ENCODE measurements around the gene SP7.
A peak's percentile ranks its signal among the peaks of the same experiment; 100 is the strongest.
"Not testable (repeated sequence)": the region's sequence is repeated elsewhere in the genome, so short reads cannot be mapped to it uniquely, and the experiment has no call there.

The SP7 gene

DNA sequence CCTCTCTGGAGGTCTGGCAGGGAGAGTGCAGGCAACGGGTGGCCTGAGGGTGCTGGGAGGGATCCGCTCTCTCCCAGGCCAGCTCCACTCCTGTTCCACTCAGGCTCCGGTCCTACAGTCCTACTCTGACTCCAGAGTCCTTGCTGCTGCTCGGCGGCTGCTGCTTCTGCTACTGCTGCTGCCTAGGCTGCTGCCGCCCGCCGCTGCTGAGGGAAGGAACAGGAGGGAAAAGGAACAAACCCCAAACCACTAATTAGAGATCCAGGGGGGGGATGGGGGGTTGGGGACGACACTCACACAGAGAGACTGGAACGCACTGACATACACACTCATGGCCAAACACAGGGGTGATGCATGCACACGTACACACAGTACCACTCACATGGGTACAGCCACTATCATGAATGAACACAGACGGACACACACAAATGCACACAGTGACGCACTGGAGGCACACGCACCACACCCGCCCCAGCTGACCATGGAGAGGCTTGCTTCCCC is at the start of gene SP7:
SP7 (minus strand) TSS at position 174 of the 501 bp plus-strand sequence. CDS start 708 bp downstream, outside the sequence.
- no peak for DNase-seq (ENCODE audit: low read depth)

DNA sequence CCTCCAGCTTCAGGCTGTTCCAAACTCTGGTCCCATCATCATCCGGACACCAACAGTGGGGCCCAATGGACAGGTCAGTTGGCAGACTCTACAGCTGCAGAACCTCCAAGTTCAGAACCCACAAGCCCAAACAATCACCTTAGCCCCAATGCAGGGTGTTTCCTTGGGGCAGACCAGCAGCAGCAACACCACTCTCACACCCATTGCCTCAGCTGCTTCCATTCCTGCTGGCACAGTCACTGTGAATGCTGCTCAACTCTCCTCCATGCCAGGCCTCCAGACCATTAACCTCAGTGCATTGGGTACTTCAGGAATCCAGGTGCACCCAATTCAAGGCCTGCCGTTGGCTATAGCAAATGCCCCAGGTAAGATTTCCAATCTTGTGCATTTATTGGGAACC is 47.1 kb upstream of the SP7 start:
- no peak for DNase-seq (ENCODE audit: low read depth)

DNA sequence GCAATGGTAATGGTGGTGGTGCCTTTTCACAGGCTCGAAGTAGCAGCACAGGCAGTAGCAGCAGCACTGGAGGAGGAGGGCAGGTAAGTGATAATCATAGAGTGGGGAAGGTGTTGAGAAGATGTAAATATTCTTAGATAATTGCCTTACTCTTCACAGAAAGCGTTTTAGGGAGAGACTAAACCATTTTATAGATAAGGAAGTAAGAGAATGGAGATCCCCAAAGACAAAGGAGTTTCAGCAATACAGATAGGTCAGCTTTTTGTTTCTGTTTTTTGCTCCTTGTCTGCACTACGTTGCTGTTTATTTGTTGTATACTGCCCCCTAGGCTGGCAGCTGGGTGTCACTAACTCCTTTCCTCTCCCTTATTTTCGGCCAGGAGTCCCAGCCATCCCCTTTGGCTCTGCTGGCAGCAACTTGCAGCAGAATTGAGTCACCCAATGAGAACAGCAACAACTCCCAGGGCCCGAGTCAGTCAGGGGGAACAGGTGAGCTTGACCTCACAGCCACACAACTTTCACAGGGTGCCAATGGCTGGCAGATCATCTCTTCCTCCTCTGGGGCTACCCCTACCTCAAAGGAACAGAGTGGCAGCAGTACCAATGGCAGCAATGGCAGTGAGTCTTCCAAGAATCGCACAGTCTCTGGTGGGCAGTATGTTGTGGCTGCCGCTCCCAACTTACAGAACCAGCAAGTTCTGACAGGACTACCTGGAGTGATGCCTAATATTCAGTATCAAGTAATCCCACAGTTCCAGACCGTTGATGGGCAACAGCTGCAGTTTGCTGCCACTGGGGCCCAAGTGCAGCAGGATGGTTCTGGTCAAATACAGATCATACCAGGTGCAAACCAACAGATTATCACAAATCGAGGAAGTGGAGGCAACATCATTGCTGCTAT is 45.8 kb upstream of the SP7 start:
- no peak for DNase-seq (ENCODE audit: low read depth)

DNA sequence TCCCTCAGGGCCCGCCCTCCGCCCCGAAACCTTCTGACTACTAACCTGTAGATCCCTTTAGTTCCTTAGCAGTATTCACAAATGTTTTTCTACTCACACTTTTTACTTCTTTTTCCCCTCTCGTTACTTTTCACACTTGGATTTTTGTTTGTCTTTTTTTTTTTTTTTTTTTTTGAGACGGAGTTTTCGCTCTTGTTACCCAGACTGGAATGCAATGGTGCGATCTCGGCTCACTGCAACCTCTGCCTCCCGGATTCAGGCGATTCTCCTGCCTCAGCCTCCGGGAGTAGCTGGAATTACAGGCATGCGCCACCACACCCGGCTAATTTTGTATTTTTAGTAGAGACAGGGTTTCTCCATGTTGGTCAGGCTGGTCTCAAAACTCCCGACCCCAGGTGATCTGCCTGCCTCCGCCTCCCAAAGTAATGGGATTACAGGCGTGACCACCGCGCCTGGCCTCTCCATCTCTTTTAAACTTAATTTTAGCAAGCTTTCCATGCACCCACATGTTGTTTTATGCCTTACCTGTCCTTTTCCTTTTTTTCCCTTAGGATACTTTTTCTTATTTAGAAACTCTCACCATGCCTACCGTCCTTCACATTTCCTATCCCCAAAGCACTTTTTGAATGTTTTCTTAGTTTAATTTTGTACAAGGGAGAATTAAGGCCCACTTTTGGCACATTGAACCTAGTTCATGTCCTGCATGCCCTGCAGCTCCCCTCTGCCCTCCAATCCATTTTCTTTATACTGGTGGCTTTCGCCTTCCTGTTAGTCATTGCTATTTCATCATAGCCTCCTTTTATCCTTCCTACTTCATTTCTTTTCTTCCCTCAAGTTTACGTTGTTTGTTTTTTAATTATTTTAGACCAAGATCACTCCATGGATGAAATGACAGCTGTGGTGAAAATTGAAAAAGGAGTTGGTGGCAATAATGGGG is 44.9 kb upstream of the SP7 start:
- no peak for DNase-seq (ENCODE audit: low read depth)

DNA sequence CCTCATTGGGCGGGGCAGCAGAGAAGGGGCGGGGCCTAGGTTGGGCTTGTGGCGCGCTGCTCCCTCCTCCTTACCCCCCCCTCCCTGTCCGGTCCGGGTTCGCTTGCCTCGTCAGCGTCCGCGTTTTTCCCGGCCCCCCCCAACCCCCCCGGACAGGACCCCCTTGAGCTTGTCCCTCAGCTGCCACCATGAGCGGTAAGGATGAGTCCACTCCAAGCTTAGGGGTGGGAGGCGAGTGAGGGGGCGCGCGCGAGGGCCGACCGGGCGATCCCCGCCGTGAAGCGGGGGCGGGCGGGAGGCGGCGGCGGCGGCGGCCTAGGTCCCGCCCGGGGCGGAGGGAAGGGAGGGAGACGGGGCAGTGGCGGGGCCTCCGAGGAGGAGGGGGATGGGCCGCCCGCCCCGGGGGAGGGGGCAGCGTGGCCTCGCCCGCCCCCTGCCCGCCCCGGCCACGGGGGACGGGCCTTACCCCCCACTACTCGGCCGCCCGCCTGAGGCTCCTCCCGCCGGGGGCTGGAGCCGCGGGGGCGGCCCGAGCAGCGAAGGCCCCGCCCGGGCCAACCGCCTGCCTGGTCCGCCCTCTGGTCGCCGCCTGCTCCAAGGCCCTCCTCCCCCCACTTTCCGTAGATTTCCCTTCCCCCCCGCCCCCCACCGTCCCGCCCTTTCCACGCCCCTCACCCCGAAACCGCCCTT is 44.1 kb upstream of the SP7 start, which contains the start of gene SP1:
SP1 (plus strand) TSS at position 73 of the 690 bp plus-strand sequence; CDS start at position 189, 116 bp downstream.
- peak; percentile 78 for DNase-seq (ENCODE audit: low read depth)

DNA sequence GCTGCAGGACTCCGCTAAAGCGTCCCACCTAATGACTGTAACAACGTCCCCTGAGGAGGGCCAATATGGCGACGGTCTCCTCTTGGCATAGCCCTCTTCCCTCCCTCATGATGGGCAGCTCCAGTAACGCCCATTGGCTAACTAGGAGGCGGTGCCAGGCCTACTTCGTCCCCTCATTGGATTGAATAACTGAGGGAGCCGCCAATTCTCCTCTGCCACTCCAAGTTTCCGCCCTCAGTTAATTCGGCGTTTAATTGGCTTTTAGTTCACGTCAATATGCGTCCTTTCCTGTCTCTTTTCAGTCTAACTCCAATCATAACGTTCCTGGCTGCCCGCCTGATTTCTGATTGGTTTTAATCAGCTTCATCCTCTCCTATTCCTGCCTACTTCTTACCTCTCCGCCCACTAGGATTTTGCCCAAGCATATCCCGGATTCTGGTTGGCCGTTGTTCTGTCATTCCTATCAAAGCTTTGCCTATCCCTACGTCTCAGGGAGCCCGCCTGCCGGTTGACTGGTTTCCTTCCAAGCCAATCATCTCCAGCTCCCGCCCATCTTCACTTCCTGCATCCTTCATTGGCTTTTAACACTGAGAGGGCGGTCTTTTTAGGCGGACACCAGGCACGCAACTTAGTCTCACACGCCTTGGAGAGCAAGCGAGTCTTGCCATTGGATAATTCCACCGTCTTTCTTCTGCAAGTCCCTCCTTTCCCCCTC is 43.4 kb upstream of the SP7 start:
- peak; percentile 99 for DNase-seq (ENCODE audit: low read depth)

DNA sequence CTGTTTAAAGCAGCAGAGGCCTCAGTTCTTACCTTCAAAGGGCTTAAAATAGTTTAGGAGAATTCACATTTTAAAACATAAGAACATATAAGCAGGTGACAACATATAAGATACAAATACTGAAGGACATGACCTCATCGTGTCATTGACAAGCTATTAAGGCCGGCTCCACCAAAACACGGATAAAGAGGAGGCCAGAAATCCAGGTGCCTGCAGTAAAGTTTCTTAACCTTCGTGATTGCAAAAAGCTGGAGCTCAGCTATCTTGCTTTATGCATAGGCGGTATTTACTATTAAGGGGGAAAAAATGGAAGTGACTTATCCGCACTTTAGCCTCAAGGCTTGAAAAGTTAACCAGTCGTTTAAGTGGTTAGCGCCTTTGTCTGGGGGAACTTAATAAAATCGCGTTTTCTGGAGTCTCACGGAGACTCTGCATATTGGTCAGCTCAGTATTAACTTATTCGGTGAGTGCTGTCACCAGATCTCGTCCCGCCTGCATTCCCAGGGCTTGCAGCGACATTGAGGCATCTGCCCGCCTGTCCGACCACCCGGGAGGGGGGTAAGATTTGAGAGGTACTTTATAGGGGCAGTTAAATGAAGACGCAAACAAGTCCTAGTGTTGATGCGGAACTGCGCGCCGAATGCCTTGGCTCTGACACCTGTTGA is 42.7 kb upstream of the SP7 start:
- no peak for DNase-seq (ENCODE audit: low read depth)

DNA sequence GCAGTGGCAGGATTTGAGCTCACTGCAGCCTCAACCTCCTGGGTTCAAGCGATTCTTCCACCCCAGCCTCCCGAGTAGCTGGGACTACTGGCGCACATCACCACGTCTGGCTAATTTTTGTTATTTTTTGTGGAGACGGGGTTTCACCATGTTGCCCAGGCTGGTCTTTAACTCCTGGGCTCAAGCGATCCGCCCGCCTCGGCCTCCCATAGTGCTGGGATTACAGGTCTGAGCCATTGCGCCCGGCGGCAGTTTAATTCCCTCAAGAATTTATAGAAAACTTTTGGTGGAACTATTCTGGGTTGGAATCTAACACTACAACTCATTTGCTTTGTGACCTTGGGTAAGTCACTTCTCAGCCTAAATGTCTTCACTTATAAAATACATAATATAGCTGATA is 42.1 kb upstream of the SP7 start:
- no peak for DNase-seq (ENCODE audit: low read depth)

DNA sequence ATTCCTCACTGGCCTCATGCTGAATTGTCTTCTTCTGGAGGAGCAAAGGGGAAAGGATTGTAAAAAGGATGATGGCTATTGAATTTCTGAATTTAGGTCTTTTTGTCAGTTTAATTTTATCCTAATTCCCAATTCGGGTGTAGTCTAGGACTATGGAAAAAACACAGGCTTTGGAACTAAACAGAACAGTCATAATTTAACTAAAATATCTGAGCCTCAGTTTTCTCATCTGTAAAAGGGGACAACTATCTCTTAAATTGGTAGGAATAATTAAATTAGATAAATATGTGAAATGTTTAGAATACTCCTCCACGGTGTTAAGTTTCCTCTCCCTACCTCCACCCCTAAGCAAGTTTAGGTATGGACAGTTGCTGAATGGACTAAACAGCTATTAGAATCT is 40.6 kb upstream of the SP7 start:
- DNase-seq (ENCODE audit: low read depth): no peak

DNA sequence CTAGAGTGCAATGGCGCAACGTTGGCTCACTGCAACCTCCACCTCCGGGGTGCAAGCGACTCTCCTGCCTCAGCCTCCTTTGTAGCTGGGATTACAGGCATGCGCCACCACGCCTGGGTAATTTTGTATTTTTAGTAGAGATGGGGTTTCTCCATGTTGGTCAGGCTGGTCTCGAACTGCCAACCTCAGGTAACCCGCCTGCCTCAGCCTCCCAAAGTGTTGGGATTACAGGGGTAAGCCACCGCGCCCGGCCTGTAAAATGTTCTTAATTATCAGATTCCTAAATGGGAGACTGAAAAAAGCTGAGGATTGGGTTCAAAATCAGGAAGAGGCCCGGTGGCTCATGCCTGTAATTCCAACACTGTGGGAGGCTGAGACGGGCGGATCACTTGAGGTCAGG is 38.1 kb upstream of the SP7 start:
- not testable (repeated sequence) for DNase-seq (ENCODE audit: low read depth)

DNA sequence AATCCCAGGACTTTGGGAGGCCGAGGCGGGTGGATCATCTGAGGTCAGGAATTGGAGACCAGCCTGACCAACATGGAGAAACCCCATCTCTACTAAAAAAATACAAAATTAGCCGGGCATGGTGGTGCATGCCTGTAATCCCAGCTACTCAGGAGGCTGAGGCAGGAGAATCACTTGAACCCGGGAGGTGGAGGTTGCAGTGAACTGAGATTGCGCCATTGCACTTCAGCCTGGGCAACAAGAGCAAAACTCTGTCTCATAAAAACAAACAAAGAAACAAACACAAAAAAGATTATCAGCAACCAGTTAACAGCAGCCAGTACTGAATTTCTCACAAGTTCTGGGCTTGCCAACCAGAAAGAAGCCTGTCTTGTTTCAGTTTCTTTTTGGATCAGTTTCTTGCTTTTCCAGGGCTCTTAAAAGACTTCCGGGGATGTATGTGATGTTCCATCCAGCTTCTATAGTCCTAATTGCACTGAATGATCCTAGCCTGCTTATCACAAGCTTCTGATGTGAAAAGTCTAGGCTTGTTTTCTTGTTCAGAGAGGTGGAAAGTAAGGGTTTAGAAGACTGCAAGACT is 37.5 kb upstream of the SP7 start:
- DNase-seq (ENCODE audit: low read depth): not testable (repeated sequence)

DNA sequence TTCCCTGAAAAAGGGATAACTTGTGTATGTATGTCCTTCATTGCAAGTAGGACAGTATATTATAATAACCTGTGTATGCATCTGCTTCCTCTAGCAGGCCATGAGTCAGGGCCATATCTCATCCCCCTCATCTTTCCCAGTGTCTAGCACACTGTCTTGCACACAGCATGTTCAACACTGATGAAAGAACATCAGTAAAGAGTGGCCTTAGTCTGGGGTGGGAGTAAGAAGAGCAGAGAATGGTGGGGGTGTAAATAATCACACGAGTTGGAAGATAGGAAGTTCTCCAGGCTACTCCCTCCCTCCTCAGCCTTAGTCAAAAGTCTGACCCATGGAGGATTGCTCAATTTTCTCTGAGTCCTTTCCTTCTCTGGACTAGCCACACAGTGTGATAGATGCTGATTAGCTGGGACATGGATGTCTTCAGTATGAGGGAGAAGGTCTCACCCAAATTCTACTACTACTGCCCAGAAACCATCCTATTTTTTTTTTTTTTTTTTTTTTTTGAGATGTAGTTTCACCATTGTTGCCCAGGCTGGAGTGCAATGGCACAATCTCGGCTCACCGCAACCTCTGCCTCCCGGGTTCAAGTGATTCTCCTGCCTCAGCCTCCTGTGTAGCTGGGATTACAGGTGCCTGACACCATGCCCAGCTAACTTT is 29.2 kb upstream of the SP7 start:
- no peak for DNase-seq (ENCODE audit: low read depth)

DNA sequence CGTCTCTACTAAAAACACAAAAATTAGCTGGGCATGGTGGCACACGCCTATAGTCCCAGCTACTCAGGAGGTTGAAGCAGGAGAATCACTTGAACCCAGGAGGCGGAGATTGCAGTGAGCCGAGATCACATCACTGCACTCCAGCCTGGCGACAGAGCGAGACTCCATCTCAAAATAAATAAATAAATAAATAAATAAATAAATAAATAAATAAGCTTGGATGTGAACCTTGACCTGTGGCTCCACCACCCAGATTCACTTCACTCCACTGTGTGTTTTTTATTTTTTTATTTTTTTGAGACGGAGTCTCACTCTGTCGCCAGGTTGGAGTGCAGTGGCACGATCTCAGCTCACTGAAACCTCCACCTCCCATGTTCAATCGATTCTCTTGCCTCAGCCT is 25.5 kb upstream of the SP7 start:
- DNase-seq (ENCODE audit: low read depth): not testable (repeated sequence)

DNA sequence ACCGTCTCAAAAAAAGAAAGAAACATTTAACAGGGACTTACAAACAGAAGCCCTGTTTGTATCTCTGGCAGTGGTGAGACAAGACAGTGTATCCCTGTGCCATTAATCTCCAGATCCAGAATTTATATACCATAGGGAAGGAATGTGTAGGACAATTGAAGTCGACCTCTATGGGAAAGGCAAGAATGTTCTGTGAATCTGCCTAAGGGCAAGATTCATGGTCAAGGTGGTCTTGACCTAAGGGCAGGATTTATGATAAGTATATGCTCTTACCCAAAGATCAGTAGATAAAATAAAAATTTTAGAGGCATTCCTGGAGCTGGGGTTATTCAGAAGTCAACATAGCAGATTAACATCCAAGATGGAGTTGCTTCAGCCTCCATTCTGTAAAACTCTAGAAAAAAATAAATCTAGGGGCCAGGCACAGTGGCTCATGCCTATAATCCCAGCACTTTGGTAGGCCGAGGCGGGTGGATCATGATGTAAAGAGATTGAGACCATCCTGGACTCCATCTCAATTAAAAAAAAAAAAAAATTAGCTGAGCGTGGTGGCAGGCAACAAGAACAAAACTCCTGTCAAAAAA is 22.8 kb upstream of the SP7 start:
- DNase-seq (ENCODE audit: low read depth): no peak

DNA sequence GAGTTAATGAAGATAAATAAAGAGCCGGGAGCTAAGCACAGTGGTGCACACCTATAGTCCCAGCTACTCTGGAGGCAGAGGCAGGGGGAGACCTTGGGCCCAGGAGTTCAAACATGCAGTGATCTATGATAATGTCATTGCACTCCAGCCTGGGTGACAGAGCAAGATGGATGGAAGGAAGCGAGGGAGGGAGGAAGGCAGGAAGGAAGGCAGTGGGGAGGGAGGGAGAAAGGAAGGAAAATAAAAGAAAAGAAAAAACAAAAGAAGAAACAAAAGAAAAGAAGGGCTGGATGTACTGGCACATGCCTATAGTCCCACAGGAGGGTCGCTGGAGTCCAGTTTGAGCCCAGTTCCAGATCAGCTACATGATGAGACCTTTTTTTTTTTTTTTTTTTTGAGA is 19.0 kb upstream of the SP7 start:
- no peak for DNase-seq (ENCODE audit: low read depth)

DNA sequence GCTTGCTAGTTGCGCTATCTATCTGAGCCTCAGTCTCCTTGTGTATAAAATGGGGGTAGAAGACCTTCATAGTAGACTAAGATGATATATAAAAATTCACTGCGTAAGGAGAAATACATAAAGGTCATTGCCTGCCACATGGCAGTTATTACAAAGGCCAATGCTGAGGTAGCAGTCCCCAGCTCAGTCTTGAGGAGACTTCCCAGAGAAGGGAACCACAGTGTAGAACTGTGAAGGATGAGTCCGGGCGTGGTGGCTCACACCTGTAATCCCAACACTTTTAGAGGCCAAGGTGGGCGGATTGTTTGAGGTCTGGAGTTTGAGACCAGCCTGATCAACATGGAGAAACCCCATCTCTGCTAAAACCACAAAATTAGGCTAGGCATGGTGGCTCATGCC is 17.1 kb upstream of the SP7 start:
- no peak for DNase-seq (ENCODE audit: low read depth)

DNA sequence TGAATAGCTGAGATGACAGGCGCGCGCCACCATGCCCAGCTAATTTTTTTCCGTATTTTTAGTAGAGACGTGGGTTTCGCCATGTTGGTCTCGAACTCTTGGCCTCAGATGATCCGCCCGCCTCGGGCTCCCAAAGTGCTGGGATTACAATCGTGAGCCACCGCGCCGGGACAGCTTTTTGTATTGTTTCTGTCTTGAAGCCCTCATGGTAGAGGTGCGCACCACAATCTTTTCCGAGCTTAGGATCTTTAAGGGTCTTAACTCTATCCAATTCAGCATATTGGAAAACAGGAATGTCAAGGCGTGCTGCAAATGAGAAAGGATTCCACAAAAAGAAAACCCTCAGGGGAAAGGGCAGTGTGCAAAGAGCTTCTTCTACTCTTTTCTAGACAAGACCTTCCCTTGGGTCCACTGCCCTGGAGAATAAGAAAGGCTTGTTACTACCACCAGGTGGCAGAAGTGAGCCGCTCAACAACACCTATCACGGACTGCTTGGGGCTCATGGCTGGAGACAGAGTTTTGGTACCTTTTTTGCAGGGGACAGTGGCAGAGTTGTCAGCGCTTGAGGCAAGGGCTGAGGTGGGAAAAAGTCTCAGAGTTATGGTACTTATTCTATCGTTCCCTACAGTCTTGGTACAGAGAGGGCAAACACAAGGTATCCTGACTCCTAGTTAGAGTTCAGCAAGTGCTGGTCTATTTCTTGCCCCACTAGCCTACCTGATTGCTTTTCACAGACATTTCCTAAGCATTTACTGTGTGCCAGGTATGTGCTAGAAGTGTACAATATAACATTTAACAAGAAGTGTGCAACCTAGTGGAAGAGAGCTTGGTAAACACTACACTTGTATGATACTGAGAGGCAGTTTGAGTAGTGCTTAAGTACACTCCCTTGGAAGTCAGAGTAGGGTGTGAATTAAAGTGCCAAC is 16.4 kb upstream of the SP7 start:
- DNase-seq (ENCODE audit: low read depth): peak; percentile 75

DNA sequence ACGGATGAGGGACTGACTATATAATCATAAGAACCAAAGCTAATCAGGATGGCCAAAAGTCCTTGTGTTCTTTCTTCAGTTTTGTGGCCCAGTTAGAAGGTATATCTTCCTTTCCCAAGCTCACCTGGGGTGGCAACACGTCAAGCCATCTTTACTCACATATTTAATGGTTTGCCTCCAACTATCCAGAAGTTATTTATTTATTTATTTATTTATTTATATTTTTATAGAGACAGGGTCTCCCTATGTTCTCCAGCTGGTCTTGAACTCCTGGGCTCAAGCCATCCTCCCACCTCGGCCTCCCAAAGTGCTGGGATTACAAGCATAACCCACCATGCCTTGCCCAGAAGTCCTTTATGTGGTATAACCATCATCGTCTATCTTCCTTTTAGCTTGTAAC is 11.8 kb upstream of the SP7 start:
- no peak for DNase-seq (ENCODE audit: low read depth)
